Neural cell (in vitro differentiated cells): ENCODE data around the gene COL23A1. TPM values are rescaled to one million over a fixed set of nuclear protein-coding genes. Genes with fewer than 3 reads are reported as not detected.

Experiments used
- H2AFZ ChIP-seq: fragments of 200-600, 300-800 bp; sonication (generic), shearing (Covaris generic); 2 replicates; pipeline ENCODE4 v1.6.0; 2014; ENCODE audit warnings: low read depth, mild to moderate bottlenecking, antibody characterized with exemption, low read length, moderate library complexity
- H3F3A ChIP-seq: fragments of 200-600 bp; shearing (Covaris generic); 2 replicates; pipeline ENCODE4 v1.6.1; 2016; ENCODE audit warnings: mild to moderate bottlenecking, moderate library complexity, mixed read lengths, antibody characterized with exemption, low read length; ENCODE audit not compliant: insufficient read depth, poor library complexity, severe bottlenecking
- H3K27ac ChIP-seq: fragments of 200-600, 300-800 bp; sonication (generic), shearing (Covaris generic); 2 replicates; pipeline ENCODE4 v1.5.1; 2014; ENCODE audit warnings: mild to moderate bottlenecking, low read length, moderate library complexity
- H3K27me3 ChIP-seq: fragments of 300-800, 200-600 bp; sonication (generic), shearing (Covaris generic); 2 replicates; pipeline ENCODE4 v1.6.0; 2014; ENCODE audit warnings: mild to moderate bottlenecking, low read depth, low read length, moderate library complexity; ENCODE audit not compliant: insufficient read depth
- H3K36me3 ChIP-seq: fragments of 300-800, 200-600 bp; sonication (generic), shearing (Covaris generic); 2 replicates; pipeline ENCODE4 v1.5.1; 2014; ENCODE audit warnings: mild to moderate bottlenecking, antibody characterized with exemption, low read length, moderate library complexity; ENCODE audit not compliant: insufficient read depth
- H3K4me2 ChIP-seq: fragments of 300-800, 200-600 bp; sonication (generic), shearing (Covaris generic); 2 replicates; pipeline ENCODE4 v1.6.0; 2014; ENCODE audit warnings: mild to moderate bottlenecking, low read length
- H3K4me3 ChIP-seq: fragments of 300-800, 200-600 bp; sonication (generic), shearing (Covaris generic); 2 replicates; pipeline ENCODE4 v1.5.1; 2014; ENCODE audit warnings: mild to moderate bottlenecking, low read length, moderate library complexity
- H3K79me2 ChIP-seq: fragments of 200-600 bp; shearing (Covaris generic); replicated peaks from 2 replicates; pipeline ENCODE4 v1.6.0; 2014; ENCODE audit warnings: mild to moderate bottlenecking, low read length, moderate library complexity; ENCODE audit not compliant: insufficient read depth
- H3K9ac ChIP-seq: fragments of 300-800, 200-600 bp; sonication (generic), shearing (Covaris generic); 2 replicates; pipeline ENCODE4 v1.6.1; 2016; ENCODE audit warnings: mild to moderate bottlenecking, low read length, mixed read lengths
- H3K9me2 ChIP-seq: fragments of 200-600 bp; shearing (Covaris generic); 2 replicates; pipeline ENCODE4 v1.6.1; 2016; ENCODE audit warnings: mild to moderate bottlenecking, low read length, mixed read lengths; ENCODE audit not compliant: insufficient read depth
- H3K9me3 ChIP-seq: fragments of 200-600, 300-800 bp; sonication (generic), shearing (Covaris generic); 2 replicates; pipeline ENCODE4 v1.6.1; 2016; ENCODE audit warnings: mild to moderate bottlenecking, mixed run types, low read length, moderate library complexity, mixed read lengths
- H4K20me1 ChIP-seq: fragments of 200-600 bp; shearing (Covaris generic); 2 replicates; pipeline ENCODE4 v1.6.1; 2016; ENCODE audit warnings: mild to moderate bottlenecking, mixed run types; ENCODE audit not compliant: insufficient read depth
- EP300 ChIP-seq: fragments of 450-650 bp; conservative IDR thresholded peaks from 2 replicates; pipeline ENCODE4 v1.6.1; 2014; ENCODE audit warnings: antibody characterized with exemption, mild to moderate bottlenecking, moderate library complexity; ENCODE audit not compliant: poor library complexity, severe bottlenecking
- EZH2 ChIP-seq: fragments of 200-600, 300-800 bp; shearing (Covaris generic), sonication (generic); IDR thresholded peaks from 2 replicates; pipeline ENCODE4 v1.6.1; 2014; ENCODE audit warnings: antibody characterized with exemption, low read length, borderline replicate concordance, mild to moderate bottlenecking; ENCODE audit not compliant: insufficient read depth, poor library complexity, severe bottlenecking
- MXI1 ChIP-seq: fragments of 450-650 bp; conservative IDR thresholded peaks from 2 replicates; pipeline ENCODE4 v1.6.1; 2014; ENCODE audit warnings: antibody characterized with exemption, mild to moderate bottlenecking; ENCODE audit not compliant: poor library complexity, severe bottlenecking
- POLR2AphosphoS5 ChIP-seq: IDR thresholded peaks from 2 replicates; pipeline ENCODE4 v1.6.1; 2012
- RAD21 ChIP-seq: fragments of 450-650 bp; conservative IDR thresholded peaks from 2 replicates; pipeline ENCODE4 v1.6.1; 2014; ENCODE audit warnings: antibody characterized with exemption, mild to moderate bottlenecking, moderate library complexity
- SMC3 ChIP-seq: fragments of 450-650 bp; conservative IDR thresholded peaks from 2 replicates; pipeline ENCODE4 v1.6.1; 2014; ENCODE audit warnings: antibody characterized with exemption, mild to moderate bottlenecking, moderate library complexity; ENCODE audit not compliant: poor library complexity
- TAF1 ChIP-seq: IDR thresholded peaks from 2 replicates; pipeline ENCODE4 v1.6.1; 2012; ENCODE audit warnings: low read depth
- polyA plus RNA-seq: library from polyadenylated mRNA; depleted of rRNA; stranded (reverse); fragments of >200 nt; gene quantifications from 2 replicates; pipeline ENCODE4 v1.2.3, GENCODE V29; 2014
- TF ChIP-seq, protein P1 (sequence below): fragments of 450-650 bp; IDR thresholded peaks from 2 replicates; pipeline ENCODE4 v1.5.1; 2014; ENCODE audit warnings: antibody characterized with exemption, mild to moderate bottlenecking, moderate library complexity; ENCODE audit not compliant: poor library complexity, severe bottlenecking
- TF ChIP-seq, protein P2 (sequence below): IDR thresholded peaks from 2 replicates; pipeline ENCODE4 v1.6.1; 2012; ENCODE audit warnings: borderline replicate concordance

Gene COL23A1
- polyA plus RNA-seq, 1 donor from 2014 or later, result not detected

DNA sequence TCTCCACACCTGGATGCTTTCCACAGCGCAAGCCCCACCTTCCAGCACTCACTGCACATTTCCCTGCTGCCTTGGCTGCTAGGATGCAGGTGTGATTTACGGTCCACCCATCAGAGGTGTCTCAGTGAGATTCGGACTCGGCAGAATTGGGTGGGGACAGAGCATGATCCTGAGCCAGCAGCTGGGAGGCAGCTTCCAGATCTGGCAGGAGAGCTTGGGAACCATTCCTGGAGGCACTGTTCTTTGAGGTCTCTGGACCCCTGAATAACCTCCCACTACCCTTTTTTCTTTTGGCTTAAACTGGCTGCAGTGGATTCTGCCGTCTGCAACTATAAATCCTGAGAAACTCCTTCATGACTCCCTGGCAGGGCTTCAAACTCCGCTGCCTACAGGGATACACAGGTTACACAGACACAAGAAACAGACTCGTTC lies 258.0 kb downstream of the COL23A1 start:
- Histone ChIP-seq H2AFZ (no peak overlapping the region), H3K79me2 (no peaks in the 10 kb centered on the region), H3K9me3 (no peaks in the 10 kb centered on the region), H3K9me2 (no peaks in the 10 kb centered on the region), H3K9ac (no peak overlapping the region), H3K27ac (no peak overlapping the region), H3F3A (no peaks in the 10 kb centered on the region), H3K27me3 (no peaks in the 10 kb centered on the region), H3K4me3 (no peak overlapping the region), H4K20me1 (no peaks in the 10 kb centered on the region), H3K36me3 (no peaks in the 10 kb centered on the region), H3K4me2 (no peak overlapping the region)
- TF ChIP-seq RAD21 (no peak), TAF1 (no peak), POLR2AphosphoS5 (no peak), MXI1 (no peak), EZH2 (no peak), SMC3 (no peak), EP300 (no peak)
- TF ChIP-seq, protein P1, sequence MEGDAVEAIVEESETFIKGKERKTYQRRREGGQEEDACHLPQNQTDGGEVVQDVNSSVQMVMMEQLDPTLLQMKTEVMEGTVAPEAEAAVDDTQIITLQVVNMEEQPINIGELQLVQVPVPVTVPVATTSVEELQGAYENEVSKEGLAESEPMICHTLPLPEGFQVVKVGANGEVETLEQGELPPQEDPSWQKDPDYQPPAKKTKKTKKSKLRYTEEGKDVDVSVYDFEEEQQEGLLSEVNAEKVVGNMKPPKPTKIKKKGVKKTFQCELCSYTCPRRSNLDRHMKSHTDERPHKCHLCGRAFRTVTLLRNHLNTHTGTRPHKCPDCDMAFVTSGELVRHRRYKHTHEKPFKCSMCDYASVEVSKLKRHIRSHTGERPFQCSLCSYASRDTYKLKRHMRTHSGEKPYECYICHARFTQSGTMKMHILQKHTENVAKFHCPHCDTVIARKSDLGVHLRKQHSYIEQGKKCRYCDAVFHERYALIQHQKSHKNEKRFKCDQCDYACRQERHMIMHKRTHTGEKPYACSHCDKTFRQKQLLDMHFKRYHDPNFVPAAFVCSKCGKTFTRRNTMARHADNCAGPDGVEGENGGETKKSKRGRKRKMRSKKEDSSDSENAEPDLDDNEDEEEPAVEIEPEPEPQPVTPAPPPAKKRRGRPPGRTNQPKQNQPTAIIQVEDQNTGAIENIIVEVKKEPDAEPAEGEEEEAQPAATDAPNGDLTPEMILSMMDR, result no peak

DNA sequence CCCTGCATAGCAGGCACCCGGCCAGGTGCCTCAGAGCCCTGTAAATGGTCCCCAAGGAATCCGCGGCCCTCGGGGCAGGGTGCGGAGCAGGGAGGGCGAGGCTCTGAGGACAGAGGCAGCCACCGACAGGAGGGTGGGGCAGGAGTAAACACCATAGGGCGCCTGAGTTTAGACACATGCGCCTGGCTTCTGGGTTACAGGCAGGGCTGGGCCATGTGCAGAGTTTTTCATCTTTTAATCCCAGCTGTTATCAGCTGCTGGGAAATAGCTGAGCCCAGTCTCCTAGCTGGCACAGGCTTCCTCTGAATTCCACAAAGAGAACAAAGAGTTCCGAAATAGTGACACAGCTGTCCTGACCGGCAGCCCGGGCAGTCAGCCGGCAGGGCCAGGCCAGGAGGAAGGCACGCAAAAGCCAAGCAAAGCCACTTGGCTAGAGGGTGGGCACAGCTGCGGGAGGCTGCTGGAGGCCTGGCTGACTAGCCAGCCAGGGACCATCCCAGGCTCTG lies 258.6 kb downstream of the COL23A1 start:
- Histone ChIP-seq H4K20me1 (no peaks in the 10 kb centered on the region), H3F3A (no peaks in the 10 kb centered on the region), H3K9me2 (no peaks in the 10 kb centered on the region), H3K27ac (no peak overlapping the region), H3K9ac (no peak overlapping the region), H3K9me3 (no peaks in the 10 kb centered on the region), H3K79me2 (no peaks in the 10 kb centered on the region), H3K4me3 (no peak overlapping the region), H3K36me3 (no peaks in the 10 kb centered on the region), H3K4me2 (no peak overlapping the region), H2AFZ (no peak overlapping the region), H3K27me3 (no peaks in the 10 kb centered on the region)
- TF ChIP-seq POLR2AphosphoS5, result no peak
- TF ChIP-seq MXI1, result no peak
- TF ChIP-seq, protein P2, sequence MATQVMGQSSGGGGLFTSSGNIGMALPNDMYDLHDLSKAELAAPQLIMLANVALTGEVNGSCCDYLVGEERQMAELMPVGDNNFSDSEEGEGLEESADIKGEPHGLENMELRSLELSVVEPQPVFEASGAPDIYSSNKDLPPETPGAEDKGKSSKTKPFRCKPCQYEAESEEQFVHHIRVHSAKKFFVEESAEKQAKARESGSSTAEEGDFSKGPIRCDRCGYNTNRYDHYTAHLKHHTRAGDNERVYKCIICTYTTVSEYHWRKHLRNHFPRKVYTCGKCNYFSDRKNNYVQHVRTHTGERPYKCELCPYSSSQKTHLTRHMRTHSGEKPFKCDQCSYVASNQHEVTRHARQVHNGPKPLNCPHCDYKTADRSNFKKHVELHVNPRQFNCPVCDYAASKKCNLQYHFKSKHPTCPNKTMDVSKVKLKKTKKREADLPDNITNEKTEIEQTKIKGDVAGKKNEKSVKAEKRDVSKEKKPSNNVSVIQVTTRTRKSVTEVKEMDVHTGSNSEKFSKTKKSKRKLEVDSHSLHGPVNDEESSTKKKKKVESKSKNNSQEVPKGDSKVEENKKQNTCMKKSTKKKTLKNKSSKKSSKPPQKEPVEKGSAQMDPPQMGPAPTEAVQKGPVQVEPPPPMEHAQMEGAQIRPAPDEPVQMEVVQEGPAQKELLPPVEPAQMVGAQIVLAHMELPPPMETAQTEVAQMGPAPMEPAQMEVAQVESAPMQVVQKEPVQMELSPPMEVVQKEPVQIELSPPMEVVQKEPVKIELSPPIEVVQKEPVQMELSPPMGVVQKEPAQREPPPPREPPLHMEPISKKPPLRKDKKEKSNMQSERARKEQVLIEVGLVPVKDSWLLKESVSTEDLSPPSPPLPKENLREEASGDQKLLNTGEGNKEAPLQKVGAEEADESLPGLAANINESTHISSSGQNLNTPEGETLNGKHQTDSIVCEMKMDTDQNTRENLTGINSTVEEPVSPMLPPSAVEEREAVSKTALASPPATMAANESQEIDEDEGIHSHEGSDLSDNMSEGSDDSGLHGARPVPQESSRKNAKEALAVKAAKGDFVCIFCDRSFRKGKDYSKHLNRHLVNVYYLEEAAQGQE, result no peak
- no peak for TF ChIP-seq EZH2
- no peak for TF ChIP-seq RAD21
- no peak for TF ChIP-seq TAF1
- TF ChIP-seq EP300, result no peak
